NB4 (cell line): Measurements from ENCODE around the gene PPM1F.

ENCODE experiments used
- POLR2A ChIP-seq: IDR thresholded peaks from 2 replicates; pipeline ENCODE4 v1.6.1; 2011; ENCODE audit warnings: mild to moderate bottlenecking; ENCODE audit not compliant: insufficient read length; ENCODE audit errors: extremely low read depth
- TF ChIP-seq, protein P1 (sequence below): IDR thresholded peaks from one replicate; pipeline ENCODE4 v1.5.1; 2012; ENCODE audit warnings: low read depth, low read length

DNA sequence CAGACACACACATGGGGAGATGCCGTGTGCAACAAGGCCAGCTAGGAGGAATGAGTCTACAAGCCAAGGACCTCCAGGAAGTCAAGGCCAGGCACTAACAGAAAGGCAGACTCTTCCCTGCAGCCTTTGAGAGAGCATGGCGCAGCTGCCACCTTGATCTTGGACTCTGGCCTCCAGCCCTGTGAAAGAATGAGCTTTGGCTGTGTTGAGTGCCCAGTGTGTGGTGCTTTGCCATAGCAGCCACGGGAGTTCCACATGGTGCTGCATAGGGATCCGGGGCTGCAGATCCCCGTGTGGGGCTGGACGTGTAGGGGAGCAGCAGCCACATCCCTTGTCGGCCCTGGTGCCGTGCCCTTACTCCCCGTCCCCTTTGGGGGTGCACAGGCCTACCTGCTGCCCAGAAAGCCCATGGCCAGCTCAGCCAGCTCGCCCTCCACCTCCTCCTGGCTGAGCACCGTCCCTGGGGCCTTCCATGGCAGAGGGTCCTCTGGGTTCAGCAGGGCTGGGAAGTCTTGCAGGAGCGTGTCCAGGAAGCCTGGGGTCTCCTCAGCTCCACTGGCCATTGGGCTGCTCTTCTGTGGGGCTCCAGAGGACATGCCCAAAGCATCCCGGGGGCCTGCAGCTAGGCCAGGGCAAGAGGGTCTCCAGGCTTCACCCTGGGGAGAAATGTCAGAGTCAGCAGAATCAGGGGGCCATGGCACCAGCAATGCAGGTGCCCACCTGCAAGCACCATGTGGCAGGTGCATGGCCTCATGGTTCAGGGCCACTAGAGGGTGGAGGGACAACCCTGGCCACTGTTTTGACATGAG lies 7.0 kb downstream of the PPM1F start:
- TF ChIP-seq, protein P1, sequence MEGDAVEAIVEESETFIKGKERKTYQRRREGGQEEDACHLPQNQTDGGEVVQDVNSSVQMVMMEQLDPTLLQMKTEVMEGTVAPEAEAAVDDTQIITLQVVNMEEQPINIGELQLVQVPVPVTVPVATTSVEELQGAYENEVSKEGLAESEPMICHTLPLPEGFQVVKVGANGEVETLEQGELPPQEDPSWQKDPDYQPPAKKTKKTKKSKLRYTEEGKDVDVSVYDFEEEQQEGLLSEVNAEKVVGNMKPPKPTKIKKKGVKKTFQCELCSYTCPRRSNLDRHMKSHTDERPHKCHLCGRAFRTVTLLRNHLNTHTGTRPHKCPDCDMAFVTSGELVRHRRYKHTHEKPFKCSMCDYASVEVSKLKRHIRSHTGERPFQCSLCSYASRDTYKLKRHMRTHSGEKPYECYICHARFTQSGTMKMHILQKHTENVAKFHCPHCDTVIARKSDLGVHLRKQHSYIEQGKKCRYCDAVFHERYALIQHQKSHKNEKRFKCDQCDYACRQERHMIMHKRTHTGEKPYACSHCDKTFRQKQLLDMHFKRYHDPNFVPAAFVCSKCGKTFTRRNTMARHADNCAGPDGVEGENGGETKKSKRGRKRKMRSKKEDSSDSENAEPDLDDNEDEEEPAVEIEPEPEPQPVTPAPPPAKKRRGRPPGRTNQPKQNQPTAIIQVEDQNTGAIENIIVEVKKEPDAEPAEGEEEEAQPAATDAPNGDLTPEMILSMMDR = no peak
- no peak for TF ChIP-seq POLR2A
